Uterus (tissue), 4 donors: ENCODE measurements around the gene NBEA. TPM values are rescaled to one million over a fixed set of nuclear protein-coding genes. Genes with fewer than 3 reads are reported as not detected.

Experiments used
- DNase-seq, 2 donors: peaks; one replicate each; pipeline ENCODE4 v3.0.0-alpha.2; 2019 to 2020
- H3K27ac ChIP-seq, 2 donors: fragments of 200-600 bp; sonication (generic); 1 replicate in 1 of 2; 2 replicates in 1 of 2; pipeline ENCODE4 v1.5.1; 2016 to 2018
- H3K27me3 ChIP-seq, 2 donors: fragments of 200-600 bp; sonication (generic); one replicate each; pipeline ENCODE4 v1.5.1; 2018 to 2019; ENCODE audit warnings: control low read depth in 1 of 2
- H3K36me3 ChIP-seq, 2 donors: fragments of 200-600 bp; sonication (generic); one replicate each; pipeline ENCODE4 v1.5.1; 2019; ENCODE audit warnings: control low read depth in 1 of 2
- H3K4me1 ChIP-seq, 2 donors: fragments of 200-600 bp; sonication (generic); one replicate each; pipeline ENCODE4 v1.5.1; 2018 to 2019; ENCODE audit warnings: control low read depth in 1 of 2
- H3K4me3 ChIP-seq, 2 donors: fragments of 200-600 bp; sonication (generic); 1 replicate in 1 of 2; 2 replicates in 1 of 2; pipeline ENCODE4 v1.5.1; 2018 to 2019; ENCODE audit warnings: mild to moderate bottlenecking in 1 of 2
- H3K9me3 ChIP-seq, 2 donors: fragments of 200-600 bp; sonication (generic); one replicate each; pipeline ENCODE4 v1.5.1; 2019; ENCODE audit warnings: control low read depth in 1 of 2
- POLR2A ChIP-seq, 2 donors: fragments of 450-650 bp; IDR thresholded peaks; one replicate each; pipeline ENCODE4 v1.6.1; 2016; ENCODE audit warnings: antibody characterized with exemption in 2 of 2, mild to moderate bottlenecking in 1 of 2, moderate library complexity in 1 of 2
- intact Hi-C: fragments of 100-400 bp; cut with DNase I; formaldehyde crosslinking; loops from one replicate; pipeline ENCODE4 v1.15.1; 2023; ENCODE audit warnings: low total_unique reads
- total RNA-seq, 4 donors: library from RNA; depleted of rRNA in 3 of 4; stranded (reverse); fragments of >200 nt in 3 of 4; gene quantifications; one replicate each; pipeline versions ENCODE4 v1.1.0 to v1.2.4, GENCODE V29; 2014 to 2023
- TF ChIP-seq, protein P1 (sequence below), 4 experiments: fragments of 200-600 bp in 2 of 4; fragments of 450-650 bp in 2 of 4; sonication (generic) in 2 of 4; IDR thresholded peaks; one replicate each; pipeline ENCODE4 v1.5.1; 2016 to 2019; ENCODE audit warnings: antibody characterized with exemption in 4 of 4, mild to moderate bottlenecking in 2 of 4, moderate library complexity in 1 of 4
- donor health status: DM: yes; HTN: yes; CAD: no.

Gene NBEA
- total RNA-seq, 4 donors from 2014 or later: 15.6 to 58.1 (median 37.3) TPM

DNA sequence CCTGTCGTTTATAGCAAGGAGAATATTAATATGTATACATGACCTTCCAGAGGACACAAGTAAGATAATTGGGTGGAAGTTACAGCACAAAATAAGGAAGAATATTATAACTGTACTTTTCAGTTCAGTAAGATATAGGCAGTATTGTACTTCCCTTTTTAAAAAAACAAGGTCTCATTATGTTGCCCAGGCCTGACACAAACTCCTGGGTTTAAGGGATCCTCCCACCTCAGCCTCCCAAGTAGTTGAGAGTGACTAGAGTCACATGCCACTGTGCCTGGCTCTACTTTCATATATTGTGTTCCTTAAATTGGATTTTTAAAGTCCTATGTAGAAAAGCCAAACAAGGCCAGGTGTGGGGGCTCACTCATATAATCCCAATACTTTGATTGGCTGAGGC, 553.9 kb downstream of the NBEA start:
- no peak overlapping the region for H3K27ac ChIP-seq
- no peak for DNase-seq
- H3K4me3 ChIP-seq: no peak overlapping the region
- H3K36me3 ChIP-seq: no peaks in the 10 kb centered on the region
- no peaks in the 10 kb centered on the region for H3K27me3 ChIP-seq
- TF ChIP-seq POLR2A (IDR thresholded peaks at IDR 0.05): no peak
- TF ChIP-seq, protein P1, sequence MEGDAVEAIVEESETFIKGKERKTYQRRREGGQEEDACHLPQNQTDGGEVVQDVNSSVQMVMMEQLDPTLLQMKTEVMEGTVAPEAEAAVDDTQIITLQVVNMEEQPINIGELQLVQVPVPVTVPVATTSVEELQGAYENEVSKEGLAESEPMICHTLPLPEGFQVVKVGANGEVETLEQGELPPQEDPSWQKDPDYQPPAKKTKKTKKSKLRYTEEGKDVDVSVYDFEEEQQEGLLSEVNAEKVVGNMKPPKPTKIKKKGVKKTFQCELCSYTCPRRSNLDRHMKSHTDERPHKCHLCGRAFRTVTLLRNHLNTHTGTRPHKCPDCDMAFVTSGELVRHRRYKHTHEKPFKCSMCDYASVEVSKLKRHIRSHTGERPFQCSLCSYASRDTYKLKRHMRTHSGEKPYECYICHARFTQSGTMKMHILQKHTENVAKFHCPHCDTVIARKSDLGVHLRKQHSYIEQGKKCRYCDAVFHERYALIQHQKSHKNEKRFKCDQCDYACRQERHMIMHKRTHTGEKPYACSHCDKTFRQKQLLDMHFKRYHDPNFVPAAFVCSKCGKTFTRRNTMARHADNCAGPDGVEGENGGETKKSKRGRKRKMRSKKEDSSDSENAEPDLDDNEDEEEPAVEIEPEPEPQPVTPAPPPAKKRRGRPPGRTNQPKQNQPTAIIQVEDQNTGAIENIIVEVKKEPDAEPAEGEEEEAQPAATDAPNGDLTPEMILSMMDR (IDR thresholded peaks at IDR 0.05): no peak
- no peaks in the 10 kb centered on the region for H3K9me3 ChIP-seq
- intact Hi-C loops: no loop called here
- no peaks in the 10 kb centered on the region for H3K4me1 ChIP-seq

DNA sequence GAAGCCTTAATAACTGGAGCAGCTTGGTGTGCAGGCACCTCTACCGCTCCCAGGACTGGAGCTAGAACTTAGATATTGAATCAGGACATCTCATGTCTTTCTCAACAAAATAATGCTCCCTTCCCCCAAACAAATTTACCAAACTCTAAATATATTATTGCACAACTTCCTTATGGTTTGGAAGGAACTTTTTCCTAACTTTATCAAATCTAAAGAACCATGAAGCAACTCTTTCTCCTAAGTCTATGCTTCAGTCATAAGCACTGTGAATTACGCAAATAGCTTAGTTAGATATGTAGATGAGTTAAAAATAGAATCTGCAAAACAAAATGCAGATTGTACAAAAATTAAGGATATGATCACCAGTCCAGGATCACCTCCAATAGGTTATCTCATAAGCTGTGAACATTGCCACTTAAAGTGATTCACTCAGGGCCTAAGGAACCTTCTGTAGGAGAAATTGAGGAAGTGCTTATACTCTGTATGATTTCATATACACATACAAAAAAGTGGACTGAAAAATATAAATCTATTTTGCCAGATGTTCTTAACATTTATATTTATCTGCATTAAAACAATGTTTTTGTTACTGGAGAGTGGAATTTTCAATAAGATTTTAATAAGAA, 554.8 kb downstream of the NBEA start:
- Histone ChIP-seq H3K4me1 (no peaks in the 10 kb centered on the region), H3K27ac (no peak overlapping the region), H3K27me3 (no peaks in the 10 kb centered on the region), H3K4me3 (no peak overlapping the region), H3K36me3 (no peaks in the 10 kb centered on the region), H3K9me3 (no peaks in the 10 kb centered on the region)
- intact Hi-C loops: no loop called here
- DNase-seq: no peak
- no peak for TF ChIP-seq POLR2A (IDR thresholded peaks at IDR 0.05)
- TF ChIP-seq, protein P1 (IDR thresholded peaks at IDR 0.05): no peak

DNA sequence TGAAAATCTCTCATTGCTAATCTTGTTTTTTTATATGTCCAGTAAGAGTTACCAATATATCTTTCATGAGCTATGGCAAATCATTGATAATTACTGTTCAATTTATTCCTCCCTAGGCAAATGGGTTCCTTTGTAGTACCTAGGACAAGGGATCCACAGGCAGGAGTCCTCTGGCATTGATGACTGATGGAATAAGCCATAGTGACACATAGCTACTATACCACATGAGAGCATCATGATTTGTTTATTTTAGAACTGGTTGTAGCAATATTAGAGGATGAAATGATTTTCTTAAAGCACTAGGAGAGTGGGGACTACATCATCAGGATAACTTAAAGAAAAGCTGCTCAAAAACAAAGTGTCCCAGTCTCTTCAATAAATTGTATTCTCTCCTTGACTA, 556.2 kb downstream of the NBEA start:
- no peak overlapping the region for H3K4me3 ChIP-seq
- H3K27me3 ChIP-seq: no peaks in the 10 kb centered on the region
- TF ChIP-seq POLR2A (IDR thresholded peaks at IDR 0.05): no peak
- TF ChIP-seq, protein P1 (IDR thresholded peaks at IDR 0.05): no peak
- no peak for DNase-seq
- intact Hi-C loops: no loop called here
- H3K36me3 ChIP-seq: no peaks in the 10 kb centered on the region
- H3K9me3 ChIP-seq: no peaks in the 10 kb centered on the region
- H3K4me1 ChIP-seq: no peaks in the 10 kb centered on the region
- H3K27ac ChIP-seq: no peak overlapping the region

DNA sequence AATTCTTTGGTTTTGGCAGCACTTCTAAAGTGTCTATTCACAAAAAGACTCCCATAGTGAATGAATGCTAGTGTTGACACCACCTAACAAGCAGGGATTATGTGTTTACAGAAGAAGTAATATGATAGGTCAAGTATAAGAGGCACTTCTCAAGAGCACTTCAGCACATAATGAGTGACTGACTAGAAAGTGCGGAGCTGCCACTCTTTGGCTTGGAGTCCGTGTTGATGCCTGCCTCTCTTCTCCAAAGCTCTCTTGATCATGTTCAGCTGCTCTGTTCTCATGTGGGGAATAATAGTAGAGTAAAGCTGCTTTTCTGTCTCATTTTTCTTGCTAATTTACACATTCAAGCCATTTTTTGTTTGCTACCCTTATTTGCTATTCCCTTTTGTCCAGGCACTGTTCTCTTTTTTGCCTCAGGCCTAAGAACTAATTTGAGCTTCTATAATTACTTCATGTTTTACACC, 557.2 kb downstream of the NBEA start:
- intact Hi-C loops: no loop called here
- Histone ChIP-seq H3K27ac (no peak overlapping the region), H3K4me1 (no peaks in the 10 kb centered on the region), H3K27me3 (no peaks in the 10 kb centered on the region), H3K4me3 (no peak overlapping the region), H3K36me3 (no peaks in the 10 kb centered on the region), H3K9me3 (no peaks in the 10 kb centered on the region)
- DNase-seq: no peak
- TF ChIP-seq, protein P1 (IDR thresholded peaks at IDR 0.05): no peak
- TF ChIP-seq POLR2A (IDR thresholded peaks at IDR 0.05): no peak

DNA sequence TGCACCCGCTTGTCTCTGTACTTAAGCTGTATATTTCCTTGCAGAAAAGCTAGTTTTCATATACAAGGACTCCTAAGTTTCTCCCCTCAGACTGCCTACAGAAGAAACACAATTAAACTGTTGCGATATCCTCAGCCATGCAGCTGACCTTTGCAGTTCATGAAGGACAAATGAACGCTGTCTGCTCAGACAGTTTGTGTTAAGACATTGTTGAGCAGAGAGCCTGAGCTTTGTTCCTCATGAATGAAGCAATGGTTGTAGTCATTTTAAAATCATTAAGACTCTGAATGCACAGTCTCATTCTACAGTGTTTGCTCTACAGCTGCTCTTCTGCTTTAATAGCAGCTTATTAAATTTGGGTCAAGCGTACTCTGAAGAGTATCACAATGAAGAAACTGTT, 557.6 kb downstream of the NBEA start:
- no peaks in the 10 kb centered on the region for H3K4me1 ChIP-seq
- no peaks in the 10 kb centered on the region for H3K36me3 ChIP-seq
- H3K27ac ChIP-seq: no peak overlapping the region
- H3K27me3 ChIP-seq: no peaks in the 10 kb centered on the region
- no peak for DNase-seq
- no peak for TF ChIP-seq POLR2A (IDR thresholded peaks at IDR 0.05)
- TF ChIP-seq, protein P1 (IDR thresholded peaks at IDR 0.05): no peak
- no peak overlapping the region for H3K4me3 ChIP-seq
- intact Hi-C loops: no loop called here
- no peaks in the 10 kb centered on the region for H3K9me3 ChIP-seq
